GM23248 (cell line): ENCODE measurements around the gene TMEM179B.

Experiments
- EZH2 ChIP-seq: fragments of 200-600 bp; sonication (generic); IDR thresholded peaks from 2 replicates; pipeline ENCODE4 v1.6.1; 2018; ENCODE audit warnings: antibody characterized with exemption, mild to moderate bottlenecking; ENCODE audit not compliant: insufficient read depth, poor library complexity, severe bottlenecking
- EZH2phosphoT487 ChIP-seq: fragments of 200-600 bp; sonication (generic); IDR thresholded peaks from 2 replicates; pipeline ENCODE4 v1.6.1; 2018; ENCODE audit warnings: antibody characterized with exemption, moderate library complexity, mild to moderate bottlenecking, low read depth; ENCODE audit not compliant: insufficient read depth

DNA sequence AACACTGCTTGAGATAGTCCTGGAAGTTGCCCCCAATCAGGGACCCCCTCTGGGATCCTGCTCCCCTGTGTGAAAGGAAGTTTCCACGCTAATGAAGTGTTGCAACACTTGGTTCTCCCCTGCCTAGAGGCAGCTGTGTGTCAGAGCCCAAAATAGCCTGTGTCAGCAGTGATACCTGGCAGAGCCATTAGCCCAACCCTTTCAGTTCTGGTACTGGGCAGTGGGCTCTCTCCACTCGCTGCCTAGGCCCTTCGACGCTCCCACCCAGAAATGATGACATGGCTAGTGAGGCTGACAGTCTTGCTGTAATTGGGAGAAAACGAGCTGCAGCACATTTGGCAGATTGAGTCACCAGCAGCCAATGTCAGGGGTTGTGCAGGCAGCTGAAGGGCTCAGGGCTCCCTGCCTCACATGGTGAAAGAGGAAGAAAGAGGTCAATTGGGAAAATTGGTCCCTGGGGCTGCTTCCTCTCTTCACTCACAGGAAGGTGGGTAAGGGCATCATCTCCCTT, 19.5 kb downstream of the TMEM179B start:
- TF ChIP-seq EZH2 = no peak
- TF ChIP-seq EZH2phosphoT487 = no peak
